HEK293 (cell line): ENCODE data around the gene ABLIM2.
A peak's percentile ranks its signal among the peaks of the same experiment; 100 is the strongest.

ENCODE experiments used
- CTCF ChIA-PET: fragments of 350-600 bp; formaldehyde crosslinking; extraction: SDS; loops from one replicate; lab custom pipeline; 2021; ENCODE audit warnings: antibody characterized with exemption; lab: Yijun Ruan, JAX
- POLR2A ChIA-PET: fragments of 300-600 bp; formaldehyde crosslinking; extraction: SDS; loops from one replicate; lab custom pipeline; 2020; ENCODE audit warnings: antibody characterized with exemption, inconsistent platforms; lab: Yijun Ruan, JAX
- H3K27ac ChIP-seq: fragments of 200-500 bp; sonication (Bioruptor generic); 2 replicates; pipeline ENCODE4 v1.5.1; 2014; ENCODE audit warnings: low read depth, low read length, control low read depth, inconsistent platforms; ENCODE audit errors: extremely low read depth
- H3K36me3 ChIP-seq, 2 experiments: fragments of 200-500 bp in 1 of 2; sonication (Bioruptor generic) in 1 of 2; 1 replicate in 1 of 2; 2 replicates in 1 of 2; pipeline ENCODE4 v1.5.1; 2014 to 2017; ENCODE audit warnings: inconsistent platforms in 2 of 2, low read length in 2 of 2; ENCODE audit not compliant: control insufficient read depth in 2 of 2, insufficient read depth in 1 of 2
- H3K4me1 ChIP-seq: fragments of 200-500 bp; sonication (Bioruptor generic); 2 replicates; pipeline ENCODE4 v1.5.1; 2014; ENCODE audit warnings: mild to moderate bottlenecking, low read length, inconsistent platforms; ENCODE audit not compliant: control insufficient read depth, insufficient read depth
- H3K4me3 ChIP-seq: 2 replicates; pipeline ENCODE4 v1.5.1; 2011; ENCODE audit warnings: low read depth, mild to moderate bottlenecking, control low read depth, low read length, moderate library complexity
- H3K9me3 ChIP-seq: fragments of 200-500 bp; sonication (Bioruptor generic); 2 replicates; pipeline ENCODE4 v1.5.1; 2014; ENCODE audit warnings: low read depth, low read length, inconsistent platforms; ENCODE audit not compliant: control insufficient read depth, insufficient read depth
- ATF2 ChIP-seq: fragments of 450-650 bp; formaldehyde crosslinking; IDR thresholded peaks from 2 replicates; pipeline ENCODE4 v1.5.1; 2016; ENCODE audit warnings: missing biosample characterization, missing genetic modification characterization, low read depth
- GFI1B ChIP-seq: fragments of 450-650 bp; formaldehyde crosslinking; IDR thresholded peaks from 2 replicates; pipeline ENCODE4 v1.5.1; 2016; ENCODE audit warnings: missing biosample characterization, missing genetic modification characterization
- HOXD13 ChIP-seq: sonication (generic); formaldehyde crosslinking; IDR thresholded peaks from 2 replicates; pipeline ENCODE4 v1.8.0; 2022; ENCODE audit warnings: missing genetic modification reagents, borderline replicate concordance
- KLF1 ChIP-seq: fragments of 450-650 bp; formaldehyde crosslinking; IDR thresholded peaks from 2 replicates; pipeline ENCODE4 v1.5.1; 2016; ENCODE audit warnings: missing biosample characterization, missing genetic modification characterization
- PRDM6 ChIP-seq: fragments of 450-650 bp; formaldehyde crosslinking; IDR thresholded peaks from 2 replicates; pipeline ENCODE4 v1.5.1; 2017; ENCODE audit warnings: missing biosample characterization, missing genetic modification characterization
- ZBTB1 ChIP-seq: fragments of 450-650 bp; formaldehyde crosslinking; IDR thresholded peaks from 2 replicates; pipeline ENCODE4 v1.5.1; 2016; ENCODE audit warnings: missing biosample characterization, missing genetic modification characterization
- ZFP69B ChIP-seq: fragments of 450-650 bp; formaldehyde crosslinking; IDR thresholded peaks from 2 replicates; pipeline ENCODE4 v1.5.1; 2016; ENCODE audit warnings: missing biosample characterization, missing genetic modification characterization
- ZIC2 ChIP-seq: fragments of 450-650 bp; formaldehyde crosslinking; IDR thresholded peaks from 2 replicates; pipeline ENCODE4 v1.5.1; 2016; ENCODE audit warnings: missing biosample characterization, missing genetic modification characterization
- ZNF174 ChIP-seq: fragments of 450-650 bp; formaldehyde crosslinking; IDR thresholded peaks from 2 replicates; pipeline ENCODE4 v1.5.0; 2017; ENCODE audit warnings: missing biosample characterization, mild to moderate bottlenecking, missing genetic modification characterization
- ZNF48 ChIP-seq: fragments of 450-650 bp; formaldehyde crosslinking; IDR thresholded peaks from 2 replicates; pipeline ENCODE4 v1.5.1; 2016; ENCODE audit warnings: missing biosample characterization, missing genetic modification characterization
- ZNF596 ChIP-seq: fragments of 450-650 bp; IDR thresholded peaks from 2 replicates; pipeline ENCODE4 v1.5.0; 2018; ENCODE audit warnings: missing biosample characterization, mild to moderate bottlenecking, missing genetic modification characterization, moderate library complexity
- ZNF610 ChIP-seq: fragments of 450-650 bp; formaldehyde crosslinking; IDR thresholded peaks from 2 replicates; pipeline ENCODE4 v1.5.1; 2016; ENCODE audit warnings: missing biosample characterization, missing genetic modification characterization, borderline replicate concordance
- ZNF621 ChIP-seq: fragments of 450-650 bp; formaldehyde crosslinking; IDR thresholded peaks from 2 replicates; pipeline ENCODE4 v1.5.1; 2017; ENCODE audit warnings: missing biosample characterization, missing genetic modification characterization
- ZNF677 ChIP-seq: fragments of 450-650 bp; IDR thresholded peaks from 2 replicates; pipeline ENCODE4 v1.5.0; 2018; ENCODE audit warnings: missing biosample characterization, mild to moderate bottlenecking, missing genetic modification characterization, moderate library complexity
- ZNF707 ChIP-seq: fragments of 450-650 bp; formaldehyde crosslinking; IDR thresholded peaks from 2 replicates; pipeline ENCODE4 v1.5.1; 2016; ENCODE audit warnings: missing biosample characterization, missing genetic modification characterization
- ZNF776 ChIP-seq: fragments of 450-650 bp; formaldehyde crosslinking; IDR thresholded peaks from 2 replicates; pipeline ENCODE4 v1.5.0; 2017; ENCODE audit warnings: missing biosample characterization, missing genetic modification characterization, borderline replicate concordance
- ZNF791 ChIP-seq: fragments of 450-650 bp; formaldehyde crosslinking; IDR thresholded peaks from 2 replicates; pipeline ENCODE4 v1.5.1; 2016; ENCODE audit warnings: missing biosample characterization, missing genetic modification characterization
- ZNF792 ChIP-seq: fragments of 450-650 bp; formaldehyde crosslinking; IDR thresholded peaks from 2 replicates; pipeline ENCODE4 v1.5.1; 2016; ENCODE audit warnings: missing biosample characterization, missing genetic modification characterization
- ZNF843 ChIP-seq: fragments of 450-650 bp; formaldehyde crosslinking; IDR thresholded peaks from 2 replicates; pipeline ENCODE4 v1.5.1; 2016; ENCODE audit warnings: missing biosample characterization, missing genetic modification characterization
- TF ChIP-seq, protein P1 (sequence below): fragments of 450-650 bp; formaldehyde crosslinking; IDR thresholded peaks from 2 replicates; pipeline ENCODE4 v1.5.1; 2016; ENCODE audit warnings: missing biosample characterization, missing genetic modification characterization
- TF ChIP-seq, protein P2 (sequence below): fragments of 450-650 bp; formaldehyde crosslinking; IDR thresholded peaks from 2 replicates; pipeline ENCODE4 v1.5.1; 2016; ENCODE audit warnings: missing biosample characterization, missing genetic modification characterization, low read depth

ABLIM2 gene

GRCh38 chr4:8191136-8191747 lies 32.6 kb upstream of the ABLIM2 start:
- CTCF ChIA-PET = interaction anchor here (0.7 to 5.4 kb wide), 3 partner anchors 12 to 387 kb away, joined by 3 to 47 read pairs (median 5); no protein-coding TSS in a partner anchor
- POLR2A ChIA-PET = no interaction called here
- Histone ChIP-seq H3K9me3 (no peaks in the 10 kb centered on the region), H3K4me1 (no peaks in the 10 kb centered on the region), H3K27ac (no peak overlapping the region), H3K36me3 (no peaks in the 10 kb centered on the region), H3K4me3 (no peak overlapping the region)
- no peak for TF ChIP-seq ZNF596 (tag by site-specific recombination)
- no peak for TF ChIP-seq ZNF792 (tag by site-specific recombination)
- TF ChIP-seq ZBTB1 (tag by site-specific recombination) = no peak
- no peak for TF ChIP-seq ATF2 (tag by site-specific recombination)
- no peak for TF ChIP-seq ZNF776 (tag by site-specific recombination)
- no peak for TF ChIP-seq ZNF843 (tag by site-specific recombination)
- TF ChIP-seq ZNF791 = no peak
- no peak for TF ChIP-seq ZNF610
- no peak for TF ChIP-seq GFI1B (tag by site-specific recombination)
- TF ChIP-seq HOXD13 = no peak
- TF ChIP-seq, protein P1, sequence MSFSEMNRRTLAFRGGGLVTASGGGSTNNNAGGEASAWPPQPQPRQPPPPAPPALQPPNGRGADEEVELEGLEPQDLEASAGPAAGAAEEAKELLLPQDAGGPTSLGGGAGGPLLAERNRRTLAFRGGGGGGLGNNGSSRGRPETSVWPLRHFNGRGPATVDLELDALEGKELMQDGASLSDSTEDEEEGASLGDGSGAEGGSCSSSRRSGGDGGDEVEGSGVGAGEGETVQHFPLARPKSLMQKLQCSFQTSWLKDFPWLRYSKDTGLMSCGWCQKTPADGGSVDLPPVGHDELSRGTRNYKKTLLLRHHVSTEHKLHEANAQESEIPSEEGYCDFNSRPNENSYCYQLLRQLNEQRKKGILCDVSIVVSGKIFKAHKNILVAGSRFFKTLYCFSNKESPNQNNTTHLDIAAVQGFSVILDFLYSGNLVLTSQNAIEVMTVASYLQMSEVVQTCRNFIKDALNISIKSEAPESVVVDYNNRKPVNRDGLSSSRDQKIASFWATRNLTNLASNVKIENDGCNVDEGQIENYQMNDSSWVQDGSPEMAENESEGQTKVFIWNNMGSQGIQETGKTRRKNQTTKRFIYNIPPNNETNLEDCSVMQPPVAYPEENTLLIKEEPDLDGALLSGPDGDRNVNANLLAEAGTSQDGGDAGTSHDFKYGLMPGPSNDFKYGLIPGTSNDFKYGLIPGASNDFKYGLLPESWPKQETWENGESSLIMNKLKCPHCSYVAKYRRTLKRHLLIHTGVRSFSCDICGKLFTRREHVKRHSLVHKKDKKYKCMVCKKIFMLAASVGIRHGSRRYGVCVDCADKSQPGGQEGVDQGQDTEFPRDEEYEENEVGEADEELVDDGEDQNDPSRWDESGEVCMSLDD (tag by site-specific recombination) = no peak
- TF ChIP-seq ZNF174 (tag by site-specific recombination) = no peak
- TF ChIP-seq, protein P2, sequence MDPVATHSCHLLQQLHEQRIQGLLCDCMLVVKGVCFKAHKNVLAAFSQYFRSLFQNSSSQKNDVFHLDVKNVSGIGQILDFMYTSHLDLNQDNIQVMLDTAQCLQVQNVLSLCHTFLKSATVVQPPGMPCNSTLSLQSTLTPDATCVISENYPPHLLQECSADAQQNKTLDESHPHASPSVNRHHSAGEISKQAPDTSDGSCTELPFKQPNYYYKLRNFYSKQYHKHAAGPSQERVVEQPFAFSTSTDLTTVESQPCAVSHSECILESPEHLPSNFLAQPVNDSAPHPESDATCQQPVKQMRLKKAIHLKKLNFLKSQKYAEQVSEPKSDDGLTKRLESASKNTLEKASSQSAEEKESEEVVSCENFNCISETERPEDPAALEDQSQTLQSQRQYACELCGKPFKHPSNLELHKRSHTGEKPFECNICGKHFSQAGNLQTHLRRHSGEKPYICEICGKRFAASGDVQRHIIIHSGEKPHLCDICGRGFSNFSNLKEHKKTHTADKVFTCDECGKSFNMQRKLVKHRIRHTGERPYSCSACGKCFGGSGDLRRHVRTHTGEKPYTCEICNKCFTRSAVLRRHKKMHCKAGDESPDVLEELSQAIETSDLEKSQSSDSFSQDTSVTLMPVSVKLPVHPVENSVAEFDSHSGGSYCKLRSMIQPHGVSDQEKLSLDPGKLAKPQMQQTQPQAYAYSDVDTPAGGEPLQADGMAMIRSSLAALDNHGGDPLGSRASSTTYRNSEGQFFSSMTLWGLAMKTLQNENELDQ (tag by site-specific recombination) = no peak

DNA sequence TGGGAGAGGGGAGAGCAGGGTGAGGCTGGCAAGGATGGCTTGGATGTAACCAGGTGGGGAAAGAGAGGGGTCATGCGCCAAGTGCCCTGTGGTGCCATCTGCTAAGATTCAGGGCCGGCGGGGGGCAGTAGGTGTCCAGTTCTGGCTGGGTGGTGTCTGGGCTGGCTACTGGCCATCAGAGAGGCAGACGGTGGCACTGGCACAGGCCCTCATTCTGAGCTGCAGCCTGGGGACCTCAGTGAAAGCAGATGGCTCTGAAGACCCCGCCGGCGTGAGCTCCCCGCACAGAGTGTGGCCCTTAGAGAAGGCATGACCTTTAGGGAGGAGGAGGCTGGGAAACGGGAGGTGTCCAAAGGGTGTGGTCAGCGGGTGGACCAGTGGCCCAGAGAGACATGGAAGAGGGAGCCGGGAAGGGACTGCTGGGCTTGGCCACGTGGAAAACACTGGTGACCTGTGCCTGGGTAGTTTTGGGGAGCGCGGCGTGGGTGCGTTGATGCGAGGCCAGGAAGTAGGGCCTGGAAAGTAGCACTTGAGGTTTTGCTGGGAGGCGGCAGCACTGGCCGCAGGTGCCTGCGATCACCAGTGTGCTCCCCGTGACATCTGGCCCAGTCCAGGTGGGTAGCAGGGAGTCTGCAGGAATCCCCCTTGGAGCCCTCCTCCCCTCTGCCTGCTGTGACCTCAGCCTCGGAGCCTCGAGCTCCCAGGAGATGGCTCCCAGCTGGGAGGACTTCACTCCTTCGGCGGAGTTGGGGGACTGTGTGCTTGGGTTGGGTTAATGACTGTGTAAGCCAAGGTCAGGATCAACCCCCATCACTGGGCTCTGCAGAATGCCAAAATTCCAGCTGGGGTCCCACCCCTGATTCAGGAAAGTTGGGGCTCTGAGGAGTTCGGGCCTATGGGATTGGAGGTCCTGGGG lies 31.2 kb upstream of the ABLIM2 start:
- Histone ChIP-seq H3K36me3 (no peaks in the 10 kb centered on the region), H3K9me3 (no peaks in the 10 kb centered on the region), H3K4me3 (no peak overlapping the region), H3K4me1 (no peaks in the 10 kb centered on the region), H3K27ac (no peak overlapping the region)
- TF ChIP-seq ZIC2 (tag by site-specific recombination) (peak; percentile 54), ZNF792 (tag by site-specific recombination) (no peak), ZNF707 (tag by site-specific recombination) (no peak), ZNF621 (tag by site-specific recombination) (no peak), ZNF48 (tag by site-specific recombination) (no peak), KLF1 (peak; percentile 30; the same call in 1 of the 2 replicates), ZNF610 (no peak), ZFP69B (tag by site-specific recombination) (no peak), PRDM6 (tag by site-specific recombination) (no peak), ZNF677 (tag by site-specific recombination) (no peak)
- CTCF ChIA-PET = interaction anchor here (5.4 kb wide), 1 partner anchor 13 kb away, joined by 47 read pairs; no protein-coding TSS in a partner anchor
- POLR2A ChIA-PET = interaction anchor here (0.6 kb wide), 1 partner anchor 12 kb away, joined by 3 read pairs; no protein-coding TSS in a partner anchor
